ENCODE data around the gene STAG1.
"Not testable (repeated sequence)": the region's sequence is repeated elsewhere in the genome, so short reads cannot be mapped to it uniquely, and the experiment has no call there.

STAG1 gene

GRCh38 chr3:136490646-136491405 is 261.4 kb downstream of the STAG1 start:
- peak; percentile 94 for FAIRE-seq

- no peak for FAIRE-seq
Observed at GRCh38 chr3:136485777-136486176, 266.4 kb downstream of the STAG1 start.

- no peak for FAIRE-seq
Observed at GRCh38 chr3:136476280-136476679, 275.9 kb downstream of the STAG1 start.

GRCh38 chr3:136474876-136475275 is 277.3 kb downstream of the STAG1 start:
- not testable (repeated sequence) for FAIRE-seq

- no peak for FAIRE-seq
Observed at GRCh38 chr3:136473716-136474326, 278.4 kb downstream of the STAG1 start.

GRCh38 chr3:136465296-136465695 is 286.9 kb downstream of the STAG1 start:
- FAIRE-seq, result no peak

- FAIRE-seq, result no peak
Observed at GRCh38 chr3:136464502-136464901, 287.7 kb downstream of the STAG1 start.

- FAIRE-seq, result no peak
Observed at GRCh38 chr3:136463170-136463569, 289.0 kb downstream of the STAG1 start.

GRCh38 chr3:136457793-136458192 is 294.4 kb downstream of the STAG1 start:
- no peak for FAIRE-seq

- FAIRE-seq, result no peak
Observed at GRCh38 chr3:136456196-136456595, 296.0 kb downstream of the STAG1 start.

- FAIRE-seq, result no peak
Observed at GRCh38 chr3:136444581-136444980, 307.6 kb downstream of the STAG1 start.

- FAIRE-seq, result no peak
Observed at GRCh38 chr3:136437043-136437442, 315.1 kb downstream of the STAG1 start.

GRCh38 chr3:136434429-136434828 is 317.7 kb downstream of the STAG1 start:
- FAIRE-seq, result no peak

- FAIRE-seq, result no peak
Observed at GRCh38 chr3:136432685-136433084, 319.5 kb downstream of the STAG1 start.

GRCh38 chr3:136428167-136428566 is 324.0 kb downstream of the STAG1 start:
- FAIRE-seq, result no peak

GRCh38 chr3:136427236-136427635 is 324.9 kb downstream of the STAG1 start:
- FAIRE-seq, result no peak

GRCh38 chr3:136414476-136414875 is 337.7 kb downstream of the STAG1 start:
- no peak for FAIRE-seq

GRCh38 chr3:136412307-136412706 is 339.9 kb downstream of the STAG1 start:
- FAIRE-seq, result no peak

- no peak for FAIRE-seq
Observed at GRCh38 chr3:136409549-136409948, 342.6 kb downstream of the STAG1 start.

- FAIRE-seq, result no peak
Observed at GRCh38 chr3:136404056-136404455, 348.1 kb downstream of the STAG1 start.

- no peak for FAIRE-seq
Observed at GRCh38 chr3:136396916-136397315, 355.3 kb downstream of the STAG1 start.

- FAIRE-seq, result no peak
Observed at GRCh38 chr3:136390574-136390973, 361.6 kb downstream of the STAG1 start.

- FAIRE-seq, result no peak
Observed at GRCh38 chr3:136387031-136387430, 365.1 kb downstream of the STAG1 start.

GRCh38 chr3:136385457-136385856 is 366.7 kb downstream of the STAG1 start:
- no peak for FAIRE-seq

GRCh38 chr3:136381051-136381450 is 371.1 kb downstream of the STAG1 start:
- no peak for FAIRE-seq
